Peyer's patch (tissue), 4 donors: ENCODE measurements around the gene PCDHGC4.

Experiments used
- CTCF ChIP-seq, 6 experiments: fragments of 450-650 bp in 4 of 6; fragments of 200-600 bp in 2 of 6; sonication (generic) in 1 of 6; IDR thresholded peaks; one replicate each; pipeline ENCODE4 v1.5.1; 2017 to 2019; ENCODE audit warnings: antibody characterized with exemption in 6 of 6, mild to moderate bottlenecking in 3 of 6, moderate library complexity in 1 of 6
- POLR2A ChIP-seq, 2 donors: fragments of 450-650 bp; IDR thresholded peaks; one replicate each; pipeline ENCODE4 v1.5.1; 2017; ENCODE audit warnings: antibody characterized with exemption in 2 of 2, mild to moderate bottlenecking in 2 of 2, moderate library complexity in 2 of 2

- TF ChIP-seq CTCF (IDR thresholded peaks at IDR 0.05) (no peak), POLR2A (IDR thresholded peaks at IDR 0.05) (no peak)
Observed at GRCh38 chr5:141490771-141491170, 5.9 kb downstream of the PCDHGC4 start.
